K562 (cell line): ENCODE measurements around the gene POTEF. TPM values are rescaled to one million over a fixed set of nuclear protein-coding genes. Genes with fewer than 3 reads are reported as not detected.
"Not testable (repeated sequence)": the region's sequence is repeated elsewhere in the genome, so short reads cannot be mapped to it uniquely, and the experiment has no call there.

Experiments
- ATAC-seq: fragments of 200-7000 bp; cut with Tn5 transposase; 3 replicates; pipeline ENCODE4 v1.9.1; 2020; ENCODE audit warnings: moderate library complexity
- BruUV-seq: library from RNA; stranded (reverse); fragments of 400-500 nt; replicated peaks from 2 replicates; lab custom pipeline; 2021; lab: Mats Ljungman, UMichigan
- CTCF ChIA-PET: fragments of 300-600 bp; formaldehyde crosslinking; extraction: SDS; loops from one replicate; lab custom pipeline; 2021; ENCODE audit warnings: low intra/inter-chr PET ratio; lab: Yijun Ruan, JAX
- POLR2A ChIA-PET: fragments of 300-600, 350-650 bp; sonication (Branson Sonifier 250); formaldehyde crosslinking; extraction: SDS; loops from one replicate; lab custom pipeline; 2021; ENCODE audit warnings: antibody characterized with exemption, inconsistent platforms; lab: Yijun Ruan, JAX
- DNase-seq, 4 experiments: peaks; one replicate each; pipeline versions ENCODE4 v3.0.0 to v3.0.0-alpha.2; 2011 to 2018; ENCODE audit warnings: low spot score in 3 of 4, mixed read lengths in 3 of 4; ENCODE audit errors: extremely low read depth in 1 of 4
- FAIRE-seq: peaks from 2 replicates; lab custom pipeline; 2011; peaks lifted over from hg19 to GRCh38; lab: Jason Lieb, UNC
- H2AFZ ChIP-seq: 2 replicates; pipeline ENCODE4 v1.6.0; 2011; ENCODE audit warnings: low read depth, low read length, control low read depth, inconsistent platforms
- H3K27ac ChIP-seq: fragments of 200-600 bp; 3 replicates; pipeline ENCODE4 v1.8.0; 2011; ENCODE audit warnings: low read depth, mild to moderate bottlenecking, control low read depth, inconsistent platforms, low read length, moderate library complexity, mixed read lengths; ENCODE audit errors: extremely low read depth
- H3K27me3 ChIP-seq, 2 experiments: fragments of 300-600 bp in 1 of 2; 2 replicates in 1 of 2; 3 replicates in 1 of 2; pipeline versions ENCODE4 v1.6.0 to v1.8.0; 2011; ENCODE audit warnings: inconsistent platforms in 2 of 2, low read length in 2 of 2, mild to moderate bottlenecking in 1 of 2, mixed read lengths in 1 of 2, moderate library complexity in 1 of 2; ENCODE audit not compliant: control insufficient read depth in 2 of 2, insufficient read depth in 2 of 2
- H3K36me3 ChIP-seq: fragments of 300-600 bp; 3 replicates; pipeline ENCODE4 v1.8.0; 2011; ENCODE audit warnings: mild to moderate bottlenecking, low read length, inconsistent platforms; ENCODE audit not compliant: control insufficient read depth, insufficient read depth
- H3K4me1 ChIP-seq, 2 experiments: fragments of 200-600 bp in 1 of 2; replicated peaks in 1 of 2; 2 replicates in 1 of 2; 3 replicates in 1 of 2; pipeline versions ENCODE4 v1.5.1 to v1.8.0; 2011; ENCODE audit warnings: inconsistent platforms in 2 of 2, low read length in 2 of 2, mild to moderate bottlenecking in 1 of 2, mixed read lengths in 1 of 2, moderate library complexity in 1 of 2; ENCODE audit not compliant: control insufficient read depth in 2 of 2, insufficient read depth in 2 of 2
- H3K4me2 ChIP-seq: 2 replicates; pipeline ENCODE4 v1.6.1; 2011; ENCODE audit warnings: low read length, control low read depth, inconsistent platforms, mixed read lengths; ENCODE audit not compliant: insufficient read depth
- H3K4me3 ChIP-seq: fragments of 200-600 bp; sonication (generic), shearing (Covaris generic); 2 replicates; pipeline ENCODE4 v1.5.1; 2016; ENCODE audit warnings: control low read depth, inconsistent platforms
- H3K79me2 ChIP-seq: fragments of 200-600 bp; 3 replicates; pipeline ENCODE4 v1.8.0; 2011; ENCODE audit warnings: low read length, inconsistent platforms; ENCODE audit not compliant: control insufficient read depth, insufficient read depth
- H3K9ac ChIP-seq, 2 experiments: 2 replicates each; pipeline versions ENCODE4 v1.6.0 to v1.6.1; 2011; ENCODE audit warnings: low read depth in 2 of 2, low read length in 2 of 2, control low read depth in 1 of 2, inconsistent platforms in 1 of 2, mild to moderate bottlenecking in 1 of 2, mixed read lengths in 1 of 2; ENCODE audit not compliant: insufficient read depth in 1 of 2
- H3K9me1 ChIP-seq: one replicate; pipeline ENCODE4 v1.6.0; 2011; ENCODE audit warnings: inconsistent platforms, mild to moderate bottlenecking, low read length, moderate library complexity; ENCODE audit not compliant: control insufficient read depth, insufficient read depth
- H3K9me3 ChIP-seq: replicated peaks from 2 replicates; pipeline ENCODE4 v1.5.1; 2011; ENCODE audit warnings: low read depth, low read length, inconsistent platforms; ENCODE audit not compliant: control insufficient read depth, insufficient read depth
- H4K20me1 ChIP-seq: replicated peaks from 2 replicates; pipeline ENCODE4 v1.6.1; 2011; ENCODE audit warnings: low read length, inconsistent platforms, mixed read lengths; ENCODE audit not compliant: control insufficient read depth, insufficient read depth
- BCLAF1 ChIP-seq, 2 experiments: fragments of 450-650 bp in 1 of 2; IDR thresholded peaks; 2 replicates each; pipeline ENCODE4 v1.6.1; 2011 to 2017; ENCODE audit warnings: low read depth in 2 of 2, antibody characterized with exemption in 1 of 2, borderline replicate concordance in 1 of 2, low read length in 1 of 2, mild to moderate bottlenecking in 1 of 2, mixed read lengths in 1 of 2; ENCODE audit not compliant: control insufficient read depth in 1 of 2
- HMBOX1 ChIP-seq: sonication (generic); IDR thresholded peaks from 2 replicates; pipeline ENCODE4 v1.6.1; 2016
- JUN ChIP-seq, 2 experiments: sonication (generic) in 1 of 2; formaldehyde crosslinking in 1 of 2; IDR thresholded peaks; 2 replicates each; pipeline versions ENCODE4 v1.6.1 to v1.8.0; 2012 to 2022; ENCODE audit warnings: borderline replicate concordance in 2 of 2, mild to moderate bottlenecking in 2 of 2, improper control_type of control experiment in 1 of 2, low read depth in 1 of 2, low read length in 1 of 2, missing genetic modification reagents in 1 of 2
- POLR2A ChIP-seq: fragments of 450-650 bp; conservative IDR thresholded peaks from 2 replicates; pipeline ENCODE4 v1.6.1; 2016
- RBFOX2 ChIP-seq: fragments of 200-400 bp; formaldehyde crosslinking; IDR thresholded peaks from 2 replicates; pipeline ENCODE4 v1.6.1; 2017; ENCODE audit warnings: low read depth, mild to moderate bottlenecking, low read length, moderate library complexity
- TEAD1 ChIP-seq, 2 experiments: fragments of 450-650 bp in 1 of 2; sonication (generic) in 1 of 2; formaldehyde crosslinking; IDR thresholded peaks; 2 replicates each; pipeline versions ENCODE4 v1.4.0 to v1.8.0; 2020 to 2022; ENCODE audit warnings: mild to moderate bottlenecking in 2 of 2, missing genetic modification reagents in 1 of 2
- ZNF232 ChIP-seq: sonication (generic); formaldehyde crosslinking; IDR thresholded peaks from 2 replicates; pipeline ENCODE4 v1.8.0; 2022; ENCODE audit warnings: mild to moderate bottlenecking, missing genetic modification reagents
- ZNF253 ChIP-seq: fragments of 250-450 bp; sonication (Bioruptor Pico); conservative IDR thresholded peaks from 2 replicates; pipeline ENCODE4 v1.6.1; 2021; ENCODE audit warnings: mild to moderate bottlenecking
- ZNF3 ChIP-seq: fragments of 250-450 bp; sonication (Bioruptor Pico); IDR thresholded peaks from 2 replicates; pipeline ENCODE4 v1.5.0; 2021; ENCODE audit warnings: mild to moderate bottlenecking, moderate library complexity
- WGBS: fragments of 100-300 bp; shearing (Covaris generic); methylation state at CpG from one replicate; pipeline ENCODE4 v1.1.6; 2016; ENCODE audit warnings: low coverage, mixed read lengths; ENCODE audit not compliant: insufficient coverage; ENCODE audit errors: missing lambda C conversion rate; 5-methylcytosine and 5-hydroxymethylcytosine counted together
- in situ Hi-C: fragments of 300-500 bp; cut with MboI; formaldehyde crosslinking; loops from 4 replicates; pipeline ENCODE4 v1.15.0; 2018; ENCODE audit warnings: inconsistent platforms, mixed read lengths
- intact Hi-C: fragments of 100-400 bp; cut with micrococcal nuclease; formaldehyde crosslinking; loops from 2 replicates; pipeline ENCODE4 v1.14.2; 2022
- polyA plus RNA-seq, 8 experiments: library from polyadenylated mRNA; depleted of rRNA in 4 of 8; stranded (reverse) in 5 of 8; unstranded in 3 of 8; fragments of >200 nt; fragmentation: Nextera tagmentation in 2 of 8; fragmentation: Illumina TruSeq in 1 of 8; extraction: Ambion mirVana in 2 of 8; extraction: Trizol in 1 of 8; gene quantifications; 2 replicates each; pipeline versions ENCODE4 v1.2.1 to v1.2.3, GENCODE V29; 2011 to 2014; ENCODE audit warnings: inconsistent platforms in 1 of 8, missing spikeins in 1 of 8
- total RNA-seq, 7 experiments: library from RNA; depleted of rRNA in 6 of 7; stranded (reverse); fragments of >200 nt in 6 of 7; fragmentation: Illumina TruSeq in 2 of 7; extraction: Trizol in 2 of 7; gene quantifications; 2 replicates each; pipeline versions ENCODE4 v1.2.1 to v1.2.3, GENCODE V29; 2011 to 2021; ENCODE audit warnings: low replicate concordance in 1 of 7

Gene POTEF
- total and polyA plus RNA-seq, 9 of the 15 experiments (the other 6 are each of a cell fraction or from before 2014, with no cell fraction given) = 0.04 to 2.2 (median 0.27) TPM; not detected in 1

- CTCF ChIA-PET = no interaction called here
- POLR2A ChIA-PET = no interaction called here
- no peak for FAIRE-seq
Observed at GRCh38 chr2:130158631-130159030, 29.6 kb upstream of the POTEF start.

GRCh38 chr2:130157825-130158514 lies 28.9 kb upstream of the POTEF start:
- WGBS = 84% methylated on average over 9 of the region's 13 CpGs
- Histone ChIP-seq H3K36me3 (peaks cover 60% of the 10 kb centered on the region; the same call in 1 of the 3 replicates), H3K4me1 (peaks cover 0 to 42% of the 10 kb centered on the region in 2 experiments; a peak in 3 of 5 replicates)
- H2AFZ ChIP-seq, in situ Hi-C loops, H3K9me1 ChIP-seq, H3K4me3 ChIP-seq, FAIRE-seq, H3K9ac ChIP-seq, DNase-seq, CTCF ChIA-PET, POLR2A ChIA-PET, H4K20me1 ChIP-seq, H3K4me2 ChIP-seq, H3K79me2 ChIP-seq, ATAC-seq, H3K27ac ChIP-seq, BruUV-seq, H3K27me3 ChIP-seq, H3K9me3 ChIP-seq: not testable (repeated sequence)
- intact Hi-C loops = loop anchor here (2.0 kb wide), 1 partner anchor 175 kb away; no protein-coding TSS in a partner anchor

More at GRCh38 chr2:130158631-130159030, 29.6 kb upstream of the POTEF start:
- peak; percentile 25; the same call in 1 of the 2 replicates for TF ChIP-seq POLR2A
- 0 out of 2 replicates have a peak, but pooled peaks have one; percentile 17 for TF ChIP-seq RBFOX2
- no peak for TF ChIP-seq HMBOX1
- TF ChIP-seq ZNF253 (CRISPR knock-in tag) = no peak
- no peak for TF ChIP-seq ZNF3 (CRISPR knock-in tag)
- TF ChIP-seq TEAD1 (CRISPR knock-in tag; IDR thresholded peaks at IDR 0.05) = no peak
- TF ChIP-seq JUN (IDR thresholded peaks at IDR 0.05; ENCODE audit: borderline replicate concordance, low read depth, low read length) = no peak
- TF ChIP-seq JUN (CRISPR knock-in tag; IDR thresholded peaks at IDR 0.05; ENCODE audit: borderline replicate concordance) = no peak
- no peak for TF ChIP-seq ZNF232
- no peak for TF ChIP-seq BCLAF1 (IDR thresholded peaks at IDR 0.05; ENCODE audit: borderline replicate concordance in 1 of 2, control insufficient read depth in 1 of 2, low read depth in 2 of 2, low read length in 1 of 2)
- Histone ChIP-seq H3K4me1 (peaks cover 0 to 43% of the 10 kb centered on the region in 2 experiments; a peak in 3 of 5 replicates), H3K9ac (no peak overlapping the region), H2AFZ (no peak overlapping the region), H3K4me3 (no peak overlapping the region), H3K9me3 (no peaks in the 10 kb centered on the region), H3K9me1 (no peaks in the 10 kb centered on the region), H3K36me3 (peaks cover 60% of the 10 kb centered on the region; the same call in 1 of the 3 replicates), H3K27me3 (no peaks in the 10 kb centered on the region), H3K4me2 (no peak overlapping the region), H3K79me2 (no peaks in the 10 kb centered on the region), H3K27ac (no peak overlapping the region), H4K20me1 (no peaks in the 10 kb centered on the region; the same call in 1 of the 2 replicates)
- ATAC-seq (no peak), DNase-seq (no peak)
- intact Hi-C loops (no loop called here), in situ Hi-C loops (no loop called here)
- WGBS = 90% methylated on average over 9 of the region's 9 CpGs
- no TSS peak for BruUV-seq
